CD4-positive, alpha-beta memory T cell (primary cell): ENCODE results near the gene VPS9D1. TPM values are rescaled to one million over a fixed set of nuclear protein-coding genes. Genes with fewer than 3 reads are reported as not detected.
A peak's percentile ranks its signal among the peaks of the same experiment; 100 is the strongest.
"Not testable (repeated sequence)": the region's sequence is repeated elsewhere in the genome, so short reads cannot be mapped to it uniquely, and the experiment has no call there.

Experiments
- CTCF ChIA-PET: fragments of 350-600 bp; sonication (Branson Sonifier 250); formaldehyde crosslinking; loops from one replicate; lab custom pipeline; 2021; ENCODE audit warnings: inconsistent platforms; ENCODE audit not compliant: partially characterized antibody; lab: Charles Lee
- POLR2A ChIA-PET: fragments of 350-600 bp; sonication (Branson Sonifier 250); formaldehyde crosslinking; loops from one replicate; lab custom pipeline; 2021; ENCODE audit not compliant: partially characterized antibody; lab: Charles Lee
- DNase-seq, 5 donors: peaks; one replicate each; pipeline versions ENCODE4 v3.0.0 to v3.0.0-alpha.2; 2020 to 2022; ENCODE audit warnings: mixed read lengths in 1 of 5
- H3K27ac ChIP-seq: one replicate; pipeline ENCODE4 v1.7.0; 2013; ENCODE audit warnings: low read depth, low read length
- H3K27me3 ChIP-seq: 2 replicates; pipeline ENCODE4 v1.7.0; 2013; ENCODE audit warnings: mild to moderate bottlenecking, low read length, moderate library complexity; ENCODE audit not compliant: insufficient read depth
- H3K36me3 ChIP-seq: 2 replicates; pipeline ENCODE4 v1.7.0; 2013; ENCODE audit warnings: mild to moderate bottlenecking, low read length, moderate library complexity; ENCODE audit not compliant: insufficient read depth
- H3K4me1 ChIP-seq: 2 replicates; pipeline ENCODE4 v1.7.0; 2013; ENCODE audit warnings: mild to moderate bottlenecking, low read length, moderate library complexity; ENCODE audit not compliant: insufficient read depth
- H3K4me3 ChIP-seq, 2 donors: one replicate each; pipeline ENCODE4 v1.7.0; 2013; ENCODE audit warnings: low read length in 2 of 2, mild to moderate bottlenecking in 1 of 2
- H3K9me3 ChIP-seq, 2 donors: one replicate each; pipeline ENCODE4 v1.7.0; 2013; ENCODE audit warnings: low read length in 2 of 2, control low read depth in 1 of 2; ENCODE audit not compliant: control insufficient read depth in 1 of 2
- H3K27ac Mint-ChIP-seq, 7 donors: one replicate each; pipeline ENCODE4 v1.8.0; 2020 to 2021; ENCODE audit warnings: mixed read lengths in 7 of 7, mild to moderate bottlenecking in 6 of 7, inconsistent platforms in 3 of 7, moderate library complexity in 3 of 7
- H3K27me3 Mint-ChIP-seq, 2 donors: one replicate each; pipeline ENCODE4 v1.8.0; 2020 to 2021; ENCODE audit warnings: mixed read lengths in 2 of 2
- H3K36me3 Mint-ChIP-seq, 2 donors: one replicate each; pipeline ENCODE4 v1.8.0; 2020 to 2021; ENCODE audit warnings: mixed read lengths in 2 of 2, inconsistent platforms in 1 of 2, mild to moderate bottlenecking in 1 of 2
- H3K4me1 Mint-ChIP-seq, 4 donors: one replicate each; pipeline ENCODE4 v1.8.0; 2020 to 2021; ENCODE audit warnings: mixed read lengths in 4 of 4, mild to moderate bottlenecking in 1 of 4
- H3K4me3 Mint-ChIP-seq, 8 donors: one replicate each; pipeline ENCODE4 v1.8.0; 2020 to 2021; ENCODE audit warnings: mixed read lengths in 8 of 8, mild to moderate bottlenecking in 7 of 8, moderate library complexity in 6 of 8, inconsistent platforms in 3 of 8
- H3K9me3 Mint-ChIP-seq, 8 donors: one replicate each; pipeline ENCODE4 v1.8.0; 2020 to 2021; ENCODE audit warnings: mixed read lengths in 8 of 8, mild to moderate bottlenecking in 5 of 8, inconsistent platforms in 3 of 8, moderate library complexity in 1 of 8
- intact Hi-C: fragments of 100-400 bp; cut with micrococcal nuclease; formaldehyde crosslinking; loops from one replicate; pipeline ENCODE4 v1.15.1; 2023
- polyA plus RNA-seq, 2 donors: library from polyadenylated mRNA; unstranded; fragments of 300-500 nt; fragmentation: Illumina TruSeq; gene quantifications; one replicate each; pipeline ENCODE4 v1.2.3, GENCODE V29; 2021
- total RNA-seq, 2 experiments: library from RNA; stranded (reverse); gene quantifications; one replicate each; pipeline ENCODE4 v1.2.3, GENCODE V29; 2021

Gene VPS9D1
- total and polyA plus RNA-seq, 4 experiments from 2014 or later, result 0.48 to 13.6 (median 7.0) TPM

DNA sequence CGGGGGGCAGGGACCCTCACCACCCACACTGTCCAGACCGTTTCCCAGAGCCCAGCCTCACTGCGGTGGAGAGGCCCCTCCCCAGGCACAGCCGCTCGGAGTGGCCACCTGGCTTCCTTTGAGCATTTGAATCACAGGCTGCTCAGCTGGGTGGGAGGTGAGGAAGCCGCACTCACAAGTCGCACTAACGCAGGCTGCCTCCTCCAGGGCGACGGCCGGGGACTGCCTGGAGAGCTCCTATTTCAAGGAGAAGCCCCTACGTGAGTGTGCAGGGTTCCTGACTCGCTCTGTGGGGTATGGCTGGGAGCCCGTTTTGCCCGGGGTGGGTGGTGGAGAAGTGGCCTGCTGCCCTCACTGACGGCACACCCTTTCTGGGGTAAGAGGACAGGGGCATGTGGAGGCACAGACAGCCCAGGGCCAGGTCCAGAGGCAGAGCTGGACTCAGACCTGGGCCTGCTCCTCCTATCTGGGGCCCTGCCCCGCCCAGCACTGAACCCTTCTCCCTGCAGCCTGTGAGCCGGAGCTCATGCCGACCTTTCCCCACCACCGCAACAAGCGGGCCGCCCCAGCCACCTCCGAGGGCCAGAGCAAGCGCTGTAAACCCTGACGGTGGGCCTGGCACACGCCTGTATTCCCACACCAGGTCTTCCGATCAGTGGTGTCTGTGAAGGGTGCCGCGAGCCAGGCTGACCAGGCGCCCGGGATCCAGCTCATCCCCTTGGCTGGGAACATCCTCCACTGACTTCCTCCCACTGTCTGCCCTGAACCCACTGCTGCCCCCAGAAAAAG is 25.4 kb downstream of the VPS9D1 start:
- peak overlapping the region in 2 of 7 donors; percentile 35 to 46 for H3K27ac Mint-ChIP-seq
- no peaks in the 10 kb centered on the region for H3K9me3 Mint-ChIP-seq
- Histone ChIP-seq H3K4me1 (peaks cover 20% of the 10 kb centered on the region), H3K36me3 (peaks cover 18% of the 10 kb centered on the region), H3K27ac (no peak overlapping the region), H3K4me3 (no peak overlapping the region), H3K9me3 (no peaks in the 10 kb centered on the region), H3K27me3 (no peaks in the 10 kb centered on the region)
- H3K4me3 Mint-ChIP-seq, result no peak overlapping the region
- no peaks in the 10 kb centered on the region for H3K27me3 Mint-ChIP-seq
- CTCF ChIA-PET, result interaction anchor here (1.3 kb wide), 1 partner anchor 84 kb away, joined by 3 read pairs; no protein-coding TSS in a partner anchor
- peaks cover 7 to 30% of the 10 kb centered on the region in 2 donors for H3K36me3 Mint-ChIP-seq
- intact Hi-C loops, result no loop called here
- no peak for DNase-seq
- peaks cover 7 to 25% (median 10%) of the 10 kb centered on the region in 4 donors for H3K4me1 Mint-ChIP-seq
- POLR2A ChIA-PET, result interaction anchor here (0.7 to 4.0 kb wide), 3 partner anchors 9 to 838 kb away, joined by 3 to 23 read pairs (median 4); partner anchors contain the start of genes CDK10, GALNS and TRAPPC2L

- H3K27me3 ChIP-seq, intact Hi-C loops, CTCF ChIA-PET, DNase-seq, H3K4me3 ChIP-seq, H3K27me3 Mint-ChIP-seq, H3K4me3 Mint-ChIP-seq, H3K27ac ChIP-seq, H3K9me3 ChIP-seq, H3K9me3 Mint-ChIP-seq, POLR2A ChIA-PET: not testable (repeated sequence)
- Mint-ChIP-seq H3K27ac (peak overlapping the region in 1 of 7 donors; percentile 46), H3K36me3 (peaks cover 11 to 30% of the 10 kb centered on the region in 2 donors), H3K4me1 (peaks cover 4 to 20% (median 6%) of the 10 kb centered on the region in 4 donors)
- peaks cover 14% of the 10 kb centered on the region for H3K4me1 ChIP-seq
- H3K36me3 ChIP-seq, result peaks cover 20% of the 10 kb centered on the region
Observed at GRCh38 chr16:89694784-89695085, 26.0 kb downstream of the VPS9D1 start.

GRCh38 chr16:89693931-89694783 is 26.5 kb downstream of the VPS9D1 start:
- no peaks in the 10 kb centered on the region for H3K27me3 Mint-ChIP-seq
- peaks cover 3 to 18% (median 5%) of the 10 kb centered on the region in 4 donors for H3K4me1 Mint-ChIP-seq
- H3K36me3 Mint-ChIP-seq, result peaks cover 11 to 29% of the 10 kb centered on the region in 2 donors
- CTCF ChIA-PET, result interaction anchor here (0.9 kb wide), 1 partner anchor 205 kb away, joined by 3 read pairs; no protein-coding TSS in a partner anchor
- peaks cover 20% of the 10 kb centered on the region for H3K36me3 ChIP-seq
- no peak for DNase-seq
- no peaks in the 10 kb centered on the region for H3K27me3 ChIP-seq
- H3K9me3 ChIP-seq, result no peaks in the 10 kb centered on the region
- H3K4me3 ChIP-seq, result no peak overlapping the region
- no peak overlapping the region for H3K27ac ChIP-seq
- H3K4me1 ChIP-seq, result peaks cover 13% of the 10 kb centered on the region
- POLR2A ChIA-PET, result no interaction called here
- H3K4me3 Mint-ChIP-seq, result no peak overlapping the region
- intact Hi-C loops, result no loop called here
- H3K9me3 Mint-ChIP-seq, result no peaks in the 10 kb centered on the region
- H3K27ac Mint-ChIP-seq, result no peak overlapping the region

GRCh38 chr16:89693289-89693731 is 27.4 kb downstream of the VPS9D1 start:
- peaks cover 13% of the 10 kb centered on the region for H3K4me1 ChIP-seq
- no peaks in the 10 kb centered on the region for H3K27me3 ChIP-seq
- H3K4me3 Mint-ChIP-seq, result peak overlapping the region in 1 of 8 donors; percentile 48
- no peak overlapping the region for H3K4me3 ChIP-seq
- ChIA-PET CTCF (interaction anchor here (0.9 kb wide), 1 partner anchor 206 kb away, joined by 3 read pairs; no protein-coding TSS in a partner anchor), POLR2A (interaction anchor here (0.6 kb wide), 1 partner anchor 281 kb away, joined by 4 read pairs; no protein-coding TSS in a partner anchor)
- intact Hi-C loops, result no loop called here
- no peak for DNase-seq
- H3K27ac ChIP-seq, result no peak overlapping the region
- no peaks in the 10 kb centered on the region for H3K27me3 Mint-ChIP-seq
- H3K9me3 Mint-ChIP-seq, result no peaks in the 10 kb centered on the region
- peak overlapping the region in 1 of 7 donors; percentile 42 for H3K27ac Mint-ChIP-seq
- peaks cover 20% of the 10 kb centered on the region for H3K36me3 ChIP-seq
- H3K36me3 Mint-ChIP-seq, result peaks cover 11 to 26% of the 10 kb centered on the region in 2 donors
- peaks cover 0 to 21% (median 5%) of the 10 kb centered on the region in 4 donors for H3K4me1 Mint-ChIP-seq
- H3K9me3 ChIP-seq, result no peaks in the 10 kb centered on the region

DNA sequence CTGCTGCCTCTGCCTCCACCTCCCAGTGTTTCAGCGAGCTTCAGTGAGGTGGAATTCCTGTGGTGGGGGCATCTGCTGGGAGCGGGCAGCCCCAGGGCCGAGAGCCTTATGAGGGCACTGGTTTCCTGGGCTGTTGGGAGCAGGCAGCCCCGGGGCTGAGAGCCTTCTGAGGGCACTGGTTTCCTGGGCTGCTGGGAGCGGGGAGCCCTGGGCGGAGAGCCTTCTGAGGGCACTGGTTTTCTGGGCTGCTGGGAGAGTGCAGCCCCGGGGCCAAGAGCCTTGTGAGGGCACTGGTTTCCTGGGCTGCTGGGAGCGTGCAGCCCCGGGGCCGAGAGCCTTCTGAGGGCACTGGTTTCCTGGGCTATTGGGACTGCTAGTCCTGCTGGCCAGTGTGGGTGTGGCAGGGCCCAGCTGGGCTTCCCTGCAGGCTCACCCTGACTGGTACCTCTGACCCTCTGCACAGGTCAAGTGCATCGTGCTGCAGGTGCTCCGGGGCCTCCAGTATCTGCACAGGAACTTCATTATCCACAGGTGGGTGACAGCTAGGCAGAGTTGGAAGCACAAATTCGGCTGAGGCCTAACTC is 28.6 kb downstream of the VPS9D1 start:
- Mint-ChIP-seq H3K9me3 (no peaks in the 10 kb centered on the region), H3K4me3 (no peak overlapping the region), H3K27me3 (no peaks in the 10 kb centered on the region), H3K4me1 (peaks cover 7 to 33% (median 12%) of the 10 kb centered on the region in 4 donors), H3K36me3 (peaks cover 11 to 29% of the 10 kb centered on the region in 2 donors), H3K27ac (no peak overlapping the region)
- H3K27ac ChIP-seq, result no peak overlapping the region
- no peaks in the 10 kb centered on the region for H3K9me3 ChIP-seq
- no peak overlapping the region for H3K4me3 ChIP-seq
- no peak for DNase-seq
- H3K36me3 ChIP-seq, result peaks cover 20% of the 10 kb centered on the region
- intact Hi-C loops, result no loop called here
- ChIA-PET CTCF (interaction anchor here (4.0 kb wide), 1 partner anchor 8 kb away, joined by 14 read pairs; no protein-coding TSS in a partner anchor), POLR2A (no interaction called here)
- H3K27me3 ChIP-seq, result no peaks in the 10 kb centered on the region
- H3K4me1 ChIP-seq, result peaks cover 21% of the 10 kb centered on the region

GRCh38 chr16:89691231-89691985 is 29.3 kb downstream of the VPS9D1 start:
- Histone ChIP-seq H3K36me3 (peaks cover 20% of the 10 kb centered on the region), H3K4me3 (no peak overlapping the region), H3K27ac (no peak overlapping the region), H3K27me3 (no peaks in the 10 kb centered on the region), H3K9me3 (no peaks in the 10 kb centered on the region), H3K4me1 (peaks cover 16% of the 10 kb centered on the region)
- H3K36me3 Mint-ChIP-seq, result peaks cover 11 to 30% of the 10 kb centered on the region in 2 donors
- no peaks in the 10 kb centered on the region for H3K27me3 Mint-ChIP-seq
- ChIA-PET POLR2A (no interaction called here), CTCF (interaction anchor here (4.0 kb wide), 1 partner anchor 8 kb away, joined by 14 read pairs; no protein-coding TSS in a partner anchor)
- no peak for DNase-seq
- H3K9me3 Mint-ChIP-seq, result no peaks in the 10 kb centered on the region
- H3K4me1 Mint-ChIP-seq, result peaks cover 5 to 31% (median 12%) of the 10 kb centered on the region in 4 donors
- H3K4me3 Mint-ChIP-seq, result no peak overlapping the region
- no peak overlapping the region for H3K27ac Mint-ChIP-seq
- intact Hi-C loops, result no loop called here
